LHCN-M2 (cell line): ENCODE results near the gene SWT1. TPM values are rescaled to one million over a fixed set of nuclear protein-coding genes. Genes with fewer than 3 reads are reported as not detected.
A peak's percentile ranks its signal among the peaks of the same experiment; 100 is the strongest.
"Not testable (repeated sequence)": the region's sequence is repeated elsewhere in the genome, so short reads cannot be mapped to it uniquely, and the experiment has no call there.

ENCODE experiments used
- DNase-seq: peaks from one replicate; pipeline ENCODE4 v3.0.0-alpha.2; 2012; ENCODE audit warnings: low read depth
- total RNA-seq: library from RNA; depleted of rRNA; stranded (reverse); fragments of >200 nt; gene quantifications from 2 replicates; pipeline ENCODE4 v1.2.3, GENCODE V29; 2014

Gene SWT1
- total RNA-seq, 1 experiment from 2014 or later: 4.2 TPM

GRCh38 chr1:185166106-185166505 is 9.1 kb downstream of the SWT1 start:
- DNase-seq: no peak

DNA sequence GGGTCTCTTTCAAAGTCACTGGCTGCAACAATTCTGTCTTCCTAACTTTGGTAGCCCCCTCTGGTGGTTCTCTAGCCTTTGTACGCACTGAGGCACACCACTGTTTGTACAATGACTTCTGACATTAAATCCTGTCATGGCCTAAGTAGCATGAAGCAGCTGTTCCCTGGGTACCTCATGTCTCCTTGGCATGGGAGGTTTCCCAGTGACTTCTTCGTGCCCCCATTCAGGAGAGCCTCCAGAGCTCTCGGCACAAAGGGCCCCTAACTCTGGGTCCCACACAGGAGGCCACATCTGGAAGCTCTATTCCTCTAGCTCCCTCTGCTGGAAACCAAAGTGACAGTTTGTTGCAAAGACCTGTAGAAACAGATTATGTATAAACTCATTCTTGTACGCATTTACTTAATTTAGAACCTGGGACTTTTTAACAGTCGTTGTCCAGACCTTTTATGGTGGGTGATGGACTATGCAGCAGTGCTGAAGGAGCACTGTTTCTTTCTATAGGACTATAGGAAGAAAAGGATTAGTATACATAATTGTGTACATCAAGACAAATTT is 13.4 kb downstream of the SWT1 start:
- peak; percentile 45 for DNase-seq

GRCh38 chr1:185193756-185194155 is 36.8 kb downstream of the SWT1 start:
- DNase-seq: no peak

- not testable (repeated sequence) for DNase-seq
These were observed 41.7 kb downstream of the SWT1 start for GRCh38 chr1:185198712-185199111.

DNA sequence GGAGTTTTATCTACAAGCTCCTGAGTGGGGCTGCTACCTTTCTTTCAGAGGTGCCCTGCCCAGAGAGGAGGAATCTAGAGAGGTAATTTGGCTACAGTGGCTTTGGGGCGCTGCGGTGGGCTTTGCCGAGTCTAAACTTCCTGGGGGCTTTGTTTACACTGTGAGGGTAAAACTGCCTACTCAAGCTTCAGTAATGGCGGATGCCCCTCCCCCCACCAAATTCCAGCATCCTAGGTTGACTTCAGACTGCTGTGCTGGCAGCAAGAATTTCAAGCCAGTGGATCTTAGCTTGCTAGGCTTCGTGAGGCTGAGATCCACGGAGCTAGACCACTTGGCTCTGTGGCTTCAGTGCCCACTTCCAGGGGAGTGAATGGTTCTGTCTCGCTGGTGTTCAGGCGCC is 43.9 kb downstream of the SWT1 start:
- DNase-seq: no peak

DNA sequence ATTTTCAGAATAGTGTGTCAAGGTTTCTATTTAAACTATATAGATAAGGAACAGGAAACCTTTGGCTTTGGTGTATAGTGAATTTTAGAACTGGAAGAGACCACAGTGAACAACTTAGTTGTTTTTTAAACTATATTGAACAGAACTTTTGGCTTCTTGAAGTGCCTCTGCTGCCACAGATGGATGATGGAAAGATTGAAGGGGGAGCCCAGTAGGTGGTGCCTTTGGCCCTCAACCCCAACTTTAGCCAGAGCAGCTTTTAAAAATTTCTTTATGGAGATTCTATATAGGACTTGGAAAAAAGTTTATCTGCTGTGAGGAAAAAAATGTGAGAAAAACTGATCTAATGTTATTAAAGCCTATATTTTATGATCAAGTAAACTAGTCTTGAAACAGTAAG is 50.2 kb downstream of the SWT1 start:
- DNase-seq: no peak

DNA sequence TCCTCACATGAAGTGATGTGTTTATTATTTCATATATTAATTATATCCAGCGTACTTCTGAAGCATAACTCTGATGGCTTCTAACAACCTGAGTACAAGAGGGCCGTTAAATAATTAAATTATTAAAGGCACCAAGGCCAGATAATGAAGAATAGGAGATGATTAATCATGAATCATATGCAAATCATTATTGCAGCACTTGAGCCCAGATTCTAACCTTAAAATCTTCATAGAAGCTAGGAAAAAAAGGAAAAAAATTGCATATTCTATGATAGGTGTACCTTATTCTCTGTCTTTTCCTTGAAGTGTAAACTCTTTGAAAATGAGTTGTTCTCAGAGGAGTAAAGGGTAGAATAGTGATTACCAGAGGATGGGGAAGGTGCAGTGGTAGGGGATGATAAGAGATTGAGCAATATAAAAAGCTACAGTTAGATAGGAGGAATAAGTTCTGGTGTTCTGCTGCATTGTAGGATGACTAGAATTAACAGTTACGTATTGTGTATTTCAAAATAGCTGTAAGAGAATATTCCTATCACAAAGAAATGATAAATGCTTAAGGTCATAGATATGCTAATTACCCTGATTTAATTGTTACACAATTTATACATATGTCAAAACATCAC is 51.1 kb downstream of the SWT1 start:
- no peak for DNase-seq

- DNase-seq: no peak
These were observed 51.7 kb downstream of the SWT1 start for GRCh38 chr1:185208626-185209180.

GRCh38 chr1:185209357-185209756 is 52.4 kb downstream of the SWT1 start:
- not testable (repeated sequence) for DNase-seq

DNA sequence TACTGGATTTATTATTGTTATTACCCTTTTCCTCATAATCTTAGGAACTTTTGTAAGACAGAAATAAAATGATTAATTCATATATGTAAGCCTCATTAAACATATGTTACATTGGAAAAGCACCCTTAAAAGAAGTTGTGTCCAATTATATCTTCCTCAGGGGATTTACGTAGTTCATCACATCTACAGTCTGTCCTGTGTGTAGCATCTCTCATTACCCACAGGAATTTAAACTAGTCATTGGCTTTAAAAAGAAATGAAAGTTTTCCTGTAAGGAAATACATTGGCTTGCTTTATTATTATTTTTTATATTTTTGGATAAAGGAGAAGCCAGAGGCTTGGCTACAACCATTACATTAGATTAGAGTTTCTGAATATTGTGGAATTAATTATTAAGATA is 56.1 kb downstream of the SWT1 start:
- peak; percentile 53 for DNase-seq

DNA sequence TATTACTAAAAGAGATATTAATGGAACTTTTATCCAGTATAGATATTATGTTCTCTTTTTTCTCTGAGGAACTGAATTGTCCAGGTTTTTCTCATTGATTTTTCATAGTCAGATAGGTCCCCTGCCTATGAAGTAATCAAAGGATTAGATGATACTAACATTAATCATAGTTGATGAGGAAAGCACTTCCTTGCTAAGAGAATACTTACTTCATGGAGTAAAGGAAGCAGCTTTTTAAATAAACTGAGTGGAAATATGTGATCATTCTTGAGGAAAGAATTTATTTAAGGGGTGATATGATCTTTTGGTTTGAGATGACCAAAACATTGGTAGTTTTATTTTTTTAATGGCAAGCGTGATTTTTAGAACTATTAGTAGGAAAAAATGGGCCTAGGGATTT is 58.9 kb downstream of the SWT1 start:
- DNase-seq: peak; percentile 5

DNA sequence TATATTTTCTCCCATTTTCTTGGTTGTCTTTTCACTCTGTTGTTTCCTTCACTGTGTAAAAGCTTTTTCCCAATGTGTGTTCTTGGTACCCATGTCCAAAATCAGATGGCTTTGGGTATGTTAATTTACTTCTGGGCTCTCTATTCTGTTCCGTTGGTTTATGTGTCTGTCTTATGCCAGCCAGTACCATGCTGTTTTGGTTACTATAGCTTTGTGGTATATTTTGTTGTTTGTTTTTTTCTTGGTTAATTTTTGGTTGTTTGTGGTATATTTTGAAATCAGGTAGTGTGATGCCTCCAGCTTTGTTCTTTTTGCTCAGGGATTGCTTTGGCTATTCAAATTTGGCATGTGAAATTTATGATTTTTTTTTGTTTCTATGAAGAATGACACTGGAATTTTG is 67.2 kb downstream of the SWT1 start:
- DNase-seq: no peak

DNA sequence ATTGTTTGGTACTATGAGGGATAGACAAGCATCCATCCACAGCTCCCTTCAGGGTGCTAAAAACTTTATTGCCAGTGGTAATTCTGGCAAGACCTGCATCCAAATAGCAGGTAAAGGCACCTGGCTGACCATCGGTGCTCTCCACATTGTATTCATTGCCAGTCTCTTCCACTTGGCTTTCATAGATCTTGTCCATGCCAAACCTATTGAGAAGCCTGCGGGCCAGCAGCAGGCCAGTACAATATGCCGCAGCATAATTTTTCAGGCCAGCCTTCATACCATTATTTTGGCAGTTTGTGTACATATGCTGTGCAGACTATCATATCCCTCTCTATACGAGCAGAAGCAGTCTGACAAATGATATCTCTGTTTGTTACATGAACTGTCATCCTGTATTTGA is 70.2 kb downstream of the SWT1 start:
- DNase-seq: no peak

DNA sequence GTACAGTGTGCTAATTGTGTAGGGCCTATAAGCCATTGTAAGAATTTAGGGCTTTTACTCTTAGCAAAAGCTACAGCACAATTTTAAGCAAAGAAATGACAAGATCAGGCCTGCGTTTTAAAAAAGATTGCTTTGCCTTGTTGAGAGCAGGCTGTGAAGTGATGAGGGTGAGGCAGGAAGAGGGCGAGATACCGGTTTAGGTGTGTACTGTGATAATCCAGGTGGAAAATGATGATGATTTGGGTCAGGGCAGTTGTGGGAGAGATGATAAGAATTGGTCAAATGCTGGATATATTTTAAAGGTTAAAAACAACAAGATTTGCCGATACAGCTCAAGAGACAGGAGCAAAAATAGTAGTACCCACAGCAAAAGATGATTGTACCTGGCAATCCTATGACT is 72.0 kb downstream of the SWT1 start:
- DNase-seq: no peak

DNA sequence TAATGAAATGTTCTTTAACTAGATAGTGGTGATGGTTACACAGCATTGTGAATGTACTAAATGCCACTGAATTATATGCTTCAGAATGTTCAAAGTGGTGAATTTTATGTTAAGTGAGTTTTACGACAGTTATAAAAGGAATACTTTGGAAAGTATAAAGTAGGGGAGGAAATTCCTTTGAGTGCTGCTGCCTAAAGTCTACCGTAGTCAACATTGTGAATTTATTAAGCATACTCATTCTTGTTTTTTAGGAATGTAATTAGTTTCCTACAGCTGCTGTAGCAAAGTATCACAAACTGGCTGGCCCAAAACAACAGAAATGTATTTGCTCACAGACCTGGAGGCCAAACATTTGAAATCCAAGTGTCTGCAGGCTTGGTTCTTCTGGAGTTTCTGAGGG is 73.0 kb downstream of the SWT1 start:
- DNase-seq: no peak

GRCh38 chr1:185232874-185233273 is 75.9 kb downstream of the SWT1 start:
- no peak for DNase-seq

DNA sequence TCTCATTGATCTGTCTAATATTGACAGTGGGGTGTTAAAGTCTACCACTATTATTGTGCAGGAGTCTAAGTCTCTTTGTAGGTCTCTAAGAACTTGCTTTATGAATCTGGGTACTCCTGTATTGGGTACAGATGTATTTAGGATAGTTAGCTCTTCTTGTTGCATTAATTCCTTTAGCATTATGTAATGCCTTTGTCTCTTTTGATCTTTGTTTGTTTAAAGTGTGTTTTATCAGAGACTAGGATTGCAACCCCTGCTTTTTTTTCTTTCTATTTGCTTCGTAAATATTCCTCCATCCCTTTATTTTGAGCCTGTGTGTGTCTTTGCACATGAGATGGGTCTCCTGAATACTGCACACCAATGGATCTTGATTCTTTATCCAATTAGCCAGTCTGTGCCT is 77.2 kb downstream of the SWT1 start:
- DNase-seq: not testable (repeated sequence)

DNA sequence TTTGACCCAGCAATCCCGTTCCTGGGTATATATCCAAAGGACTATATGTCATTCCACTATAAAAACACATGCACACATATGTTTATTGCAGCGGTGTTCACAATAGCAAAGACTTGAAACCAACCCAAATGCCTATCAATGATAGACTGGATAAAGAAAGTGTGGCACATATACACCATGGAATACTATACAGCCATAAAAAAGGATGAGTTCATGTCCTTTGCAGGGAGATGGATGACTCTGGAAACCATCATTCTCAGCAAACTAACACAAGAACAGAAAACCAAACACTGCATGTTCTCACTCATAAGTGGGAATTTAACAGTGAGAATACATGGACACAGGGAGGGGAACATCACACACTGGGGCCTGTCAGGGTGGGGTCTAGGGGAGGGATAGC is 80.2 kb downstream of the SWT1 start:
- not testable (repeated sequence) for DNase-seq

DNA sequence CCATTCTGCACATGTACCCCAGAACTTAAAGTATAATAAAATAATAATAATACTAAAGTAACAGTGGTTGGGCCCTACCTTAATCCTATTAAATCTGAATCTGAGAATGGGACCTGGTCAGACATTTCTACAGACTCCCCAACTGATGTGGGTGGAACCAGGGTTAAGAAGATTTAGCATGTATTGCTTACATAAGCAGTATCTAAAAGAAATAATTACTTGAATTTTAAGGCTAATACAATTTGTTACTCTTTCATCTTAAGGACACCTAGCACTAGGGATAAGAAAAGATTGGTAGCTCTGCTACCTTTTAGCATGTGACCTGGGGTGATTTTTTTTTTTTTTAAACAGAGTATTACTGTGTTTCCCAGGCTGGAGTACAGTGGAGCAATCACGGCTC is 80.7 kb downstream of the SWT1 start:
- DNase-seq: no peak

DNA sequence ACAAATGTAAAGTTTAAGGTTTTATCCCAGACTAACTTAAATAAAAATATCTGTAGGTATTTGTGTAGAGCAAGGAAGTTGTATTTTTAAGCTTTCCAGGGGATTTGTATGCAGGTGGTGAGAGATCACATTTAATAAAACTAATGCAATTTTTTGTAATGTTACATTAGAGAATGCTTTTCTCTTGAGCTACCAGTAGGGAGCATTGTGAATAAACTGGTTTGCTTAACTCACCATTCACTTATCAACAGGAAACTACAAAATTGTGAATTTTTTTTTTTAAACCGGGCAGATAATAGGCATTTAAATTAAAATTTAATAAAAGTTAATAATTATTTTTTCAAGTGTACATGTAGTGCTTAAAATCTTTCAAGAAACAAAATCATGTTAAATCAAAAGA is 81.5 kb downstream of the SWT1 start:
- peak; percentile 19 for DNase-seq

DNA sequence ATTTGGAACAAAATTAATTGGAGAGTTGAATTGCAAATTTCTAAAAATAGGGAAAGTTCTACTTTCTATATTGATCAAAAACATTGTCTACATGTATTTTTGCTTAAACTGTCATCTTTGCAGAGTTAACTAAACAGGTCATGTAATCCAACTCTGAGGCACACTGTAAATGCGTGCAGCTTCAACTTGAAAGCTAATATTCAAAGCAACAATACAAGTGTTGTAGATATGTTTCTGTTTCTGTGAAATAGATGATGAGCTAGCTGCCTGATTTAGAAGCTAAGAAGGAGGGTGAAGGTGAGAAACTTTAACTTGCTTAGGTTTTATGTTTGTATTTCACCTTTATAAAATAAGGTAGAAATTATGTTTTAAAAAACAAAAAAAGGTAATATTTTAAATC is 82.9 kb downstream of the SWT1 start:
- DNase-seq: no peak

DNA sequence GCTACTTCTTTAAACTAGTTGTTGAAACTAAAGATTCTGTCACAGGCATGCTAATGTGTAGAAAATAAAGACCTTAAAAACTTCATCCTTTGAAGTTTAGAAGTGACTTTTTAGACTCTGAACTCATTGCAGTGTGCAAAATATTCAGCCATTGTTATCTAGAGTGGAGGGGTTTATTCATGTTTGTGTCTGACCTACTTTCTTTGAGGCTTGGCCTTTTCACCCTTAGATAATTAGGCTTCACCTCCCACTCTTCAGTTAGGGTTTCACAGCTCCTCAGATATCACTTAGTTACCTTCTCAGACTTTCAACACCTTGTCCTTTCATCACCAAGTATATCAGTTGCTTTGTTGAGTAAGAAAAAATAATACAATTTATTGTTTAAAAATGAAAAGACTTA is 84.2 kb downstream of the SWT1 start:
- no peak for DNase-seq

DNA sequence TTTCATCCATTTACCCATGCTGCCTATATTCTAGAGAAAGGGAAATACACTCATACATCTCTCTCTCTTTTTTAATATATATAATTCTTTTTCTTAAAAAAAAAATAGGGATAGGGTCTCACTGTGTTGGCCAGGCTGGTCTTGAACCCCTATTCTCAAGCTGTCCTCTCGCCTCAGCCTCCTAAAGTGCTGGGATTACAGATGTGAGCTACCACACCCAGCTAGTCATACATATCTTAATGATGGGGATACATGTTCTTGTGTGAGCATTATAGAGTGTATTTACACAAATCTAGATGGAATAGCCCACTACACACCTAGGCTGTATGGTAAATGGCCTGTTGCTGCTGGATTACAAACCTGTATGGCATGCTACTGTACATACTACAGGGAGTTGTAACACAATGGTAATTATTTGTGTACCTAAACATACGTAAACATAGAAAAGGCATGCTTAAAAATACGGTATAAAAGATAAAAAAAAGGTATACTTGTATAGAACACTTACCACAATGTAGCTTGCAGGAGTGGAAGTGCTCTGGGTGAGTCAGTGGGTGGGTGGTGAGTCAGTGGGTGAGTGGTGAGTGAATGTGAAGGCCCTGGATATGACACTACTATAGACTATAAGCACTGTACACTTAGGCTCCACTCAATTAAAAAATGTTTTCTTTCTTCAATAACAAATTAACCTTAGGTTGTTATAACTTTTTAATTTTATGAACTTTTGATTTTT is 87.2 kb downstream of the SWT1 start:
- peak; percentile 80 for DNase-seq
